Esophagus muscularis mucosa (tissue), 4 donors: Measurements from ENCODE around the gene GTF2E1. TPM values are rescaled to one million over a fixed set of nuclear protein-coding genes. Genes with fewer than 3 reads are reported as not detected.
"Not testable (repeated sequence)": the region's sequence is repeated elsewhere in the genome, so short reads cannot be mapped to it uniquely, and the experiment has no call there.

Experiments
- DNase-seq: peaks from one replicate; pipeline ENCODE4 v3.0.0-alpha.2; 2017; ENCODE audit errors: extremely low spot score
- H3K27ac ChIP-seq, 4 donors: fragments of 200-600 bp; sonication (generic); replicated peaks in 1 of 4; 1 replicate in 3 of 4; 2 replicates in 1 of 4; pipeline ENCODE4 v1.5.1; 2016 to 2019; ENCODE audit warnings: mild to moderate bottlenecking in 1 of 4
- H3K27me3 ChIP-seq, 4 donors: fragments of 200-600 bp; sonication (generic); one replicate each; pipeline versions ENCODE4 v1.5.1 to v1.6.0; 2016 to 2019
- H3K36me3 ChIP-seq, 4 donors: fragments of 200-600 bp; sonication (generic); one replicate each; pipeline ENCODE4 v1.5.1; 2016 to 2019
- H3K4me1 ChIP-seq, 4 donors: fragments of 200-600 bp; sonication (generic); one replicate each; pipeline ENCODE4 v1.5.1; 2016 to 2019
- H3K4me3 ChIP-seq, 4 donors: fragments of 200-600 bp; sonication (generic); 1 replicate in 2 of 4; 2 replicates in 2 of 4; pipeline ENCODE4 v1.5.1; 2016 to 2019; ENCODE audit warnings: mild to moderate bottlenecking in 4 of 4, moderate library complexity in 1 of 4
- H3K9me3 ChIP-seq, 4 donors: fragments of 200-600 bp; sonication (generic); 1 replicate in 3 of 4; 2 replicates in 1 of 4; pipeline ENCODE4 v1.5.1; 2016 to 2019
- CTCF ChIP-seq, 3 experiments: fragments of 200-600 bp in 2 of 3; fragments of 450-650 bp in 1 of 3; sonication (generic) in 2 of 3; IDR thresholded peaks; one replicate each; pipeline ENCODE4 v1.5.1; 2017 to 2019; ENCODE audit warnings: antibody characterized with exemption in 3 of 3, mild to moderate bottlenecking in 2 of 3, moderate library complexity in 1 of 3
- EP300 ChIP-seq: sonication (generic); formaldehyde crosslinking; IDR thresholded peaks from one replicate; pipeline ENCODE4 v1.6.1; 2017; ENCODE audit warnings: antibody characterized with exemption
- POLR2A ChIP-seq: fragments of 450-650 bp; IDR thresholded peaks from one replicate; pipeline ENCODE4 v1.6.1; 2017; ENCODE audit warnings: antibody characterized with exemption, moderate library complexity, mild to moderate bottlenecking, low read depth
- POLR2AphosphoS5 ChIP-seq, 2 donors: sonication (generic); formaldehyde crosslinking; IDR thresholded peaks; one replicate each; pipeline ENCODE4 v1.6.1; 2017; ENCODE audit warnings: antibody characterized with exemption in 2 of 2
- WGBS: methylation state at CpG from one replicate; pipeline ENCODE4 v1.1.5; 2018; 5-methylcytosine and 5-hydroxymethylcytosine counted together
- intact Hi-C: fragments of 100-400 bp; cut with DNase I; formaldehyde crosslinking; loops from one replicate; pipeline ENCODE4 v1.15.1; 2023
- total RNA-seq, 4 donors: library from RNA; depleted of rRNA; stranded (reverse); fragments of >200 nt; gene quantifications; one replicate each; pipeline versions ENCODE4 v1.1.0 to v1.2.1, GENCODE V29; 2016

GTF2E1 gene
- total RNA-seq, 4 donors from 2014 or later: 9.4 to 18.2 (median 13.9) TPM

DNA sequence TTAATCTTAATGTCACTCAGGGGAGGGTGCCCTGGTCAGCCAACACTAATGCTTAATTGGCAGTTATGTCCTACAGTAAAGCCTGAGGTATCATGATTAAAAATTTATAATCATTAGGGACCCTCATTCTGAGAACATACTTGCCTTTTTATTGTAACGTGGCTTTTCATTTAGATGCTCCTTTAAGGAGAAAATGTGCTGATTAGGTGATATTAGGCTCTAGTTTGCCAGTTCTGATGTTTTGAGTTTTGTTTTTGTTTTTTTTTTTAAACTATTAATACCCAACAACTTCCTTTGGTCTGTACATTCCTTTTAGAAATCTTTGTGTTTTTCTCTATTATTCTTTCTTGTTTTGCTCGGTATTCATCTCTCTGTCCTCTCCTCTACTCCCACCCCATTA is 10.3 kb downstream of the GTF2E1 start:
- TF ChIP-seq EP300: no peak
- DNase-seq: no peak
- no peak overlapping the region for H3K4me3 ChIP-seq
- no peak overlapping the region for H3K27ac ChIP-seq
- intact Hi-C loops: no loop called here
- peaks cover 4 to 25% (median 11%) of the 10 kb centered on the region in 4 donors for H3K36me3 ChIP-seq
- no peaks in the 10 kb centered on the region for H3K9me3 ChIP-seq
- WGBS: 94% methylated on average over 2 of the region's 2 CpGs
- H3K27me3 ChIP-seq: no peaks in the 10 kb centered on the region
- H3K4me1 ChIP-seq: no peaks in the 10 kb centered on the region

- no peak overlapping the region for H3K4me3 ChIP-seq
- intact Hi-C loops: no loop called here
Observed at GRCh38 chr3:120753810-120754209, 11.3 kb downstream of the GTF2E1 start.

DNA sequence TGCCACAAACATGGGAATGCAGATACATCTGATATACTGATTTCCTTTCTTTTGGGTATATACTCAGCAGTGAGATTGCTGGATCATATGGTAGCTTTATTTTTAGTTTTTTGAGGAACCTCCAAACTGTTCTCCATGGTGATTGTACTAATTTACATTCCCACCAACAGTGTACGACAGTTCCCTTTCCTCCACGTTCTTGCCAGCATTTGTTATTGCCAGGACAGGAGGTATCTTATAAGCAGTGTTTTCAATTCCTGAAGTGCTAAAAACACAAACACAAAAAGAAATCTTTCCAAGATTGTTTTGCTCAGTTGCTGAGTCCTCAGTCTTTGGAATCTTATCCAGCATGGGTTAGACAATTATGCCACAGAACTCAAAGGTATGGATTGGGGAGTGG is 13.5 kb downstream of the GTF2E1 start:
- H3K27ac ChIP-seq: no peak overlapping the region
- H3K36me3 ChIP-seq: peaks cover 1 to 19% (median 4%) of the 10 kb centered on the region in 4 donors
- H3K27me3 ChIP-seq: no peaks in the 10 kb centered on the region
- DNase-seq: no peak
- H3K4me1 ChIP-seq: no peaks in the 10 kb centered on the region
- H3K4me3 ChIP-seq: no peak overlapping the region
- intact Hi-C loops: no loop called here
- no peaks in the 10 kb centered on the region for H3K9me3 ChIP-seq
- no peak for TF ChIP-seq POLR2A
- no peak for TF ChIP-seq CTCF (IDR thresholded peaks at IDR 0.05)
- no peak for TF ChIP-seq POLR2AphosphoS5 (IDR thresholded peaks at IDR 0.05)
- no peak for TF ChIP-seq EP300
- WGBS: 76% methylated on average over 2 of the region's 2 CpGs

More at GRCh38 chr3:120753810-120754209, 11.3 kb downstream of the GTF2E1 start:
- no peak for TF ChIP-seq POLR2AphosphoS5 (IDR thresholded peaks at IDR 0.05)
- Histone ChIP-seq H3K27ac (no peak overlapping the region), H3K27me3 (no peaks in the 10 kb centered on the region), H3K4me1 (no peaks in the 10 kb centered on the region), H3K9me3 (no peaks in the 10 kb centered on the region), H3K36me3 (peaks cover 4 to 25% (median 11%) of the 10 kb centered on the region in 4 donors)
- DNase-seq: no peak

- intact Hi-C loops, H3K36me3 ChIP-seq, H3K27ac ChIP-seq, H3K9me3 ChIP-seq, H3K27me3 ChIP-seq, H3K4me1 ChIP-seq, DNase-seq, H3K4me3 ChIP-seq: not testable (repeated sequence)
- 96% methylated on average over 4 of the region's 4 CpGs for WGBS
Observed at GRCh38 chr3:120758551-120758950, 16.0 kb downstream of the GTF2E1 start.

DNA sequence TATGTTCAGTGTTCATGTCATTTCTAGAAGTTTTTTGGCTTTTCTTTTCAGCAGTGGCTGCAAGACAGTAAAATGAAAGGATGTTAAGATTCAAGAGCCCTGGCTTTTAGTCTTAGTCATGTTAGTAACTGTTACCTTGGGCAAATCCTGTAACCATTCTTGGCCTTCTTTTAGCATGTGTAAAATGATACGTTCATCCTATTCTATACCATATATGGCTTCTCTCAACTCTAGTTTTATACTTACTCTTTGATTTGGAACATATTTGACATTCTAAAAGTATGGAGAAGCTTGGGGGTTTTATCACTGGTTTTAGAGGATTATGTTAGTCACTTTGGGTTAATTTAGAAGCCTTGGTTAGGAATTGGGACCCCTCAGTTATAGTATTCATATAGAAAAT is 20.1 kb downstream of the GTF2E1 start:
- Histone ChIP-seq H3K9me3 (no peaks in the 10 kb centered on the region), H3K27ac (no peak overlapping the region), H3K27me3 (no peaks in the 10 kb centered on the region), H3K36me3 (no peaks in the 10 kb centered on the region), H3K4me1 (peaks cover 6 to 21% (median 18%) of the 10 kb centered on the region in 4 donors), H3K4me3 (no peak overlapping the region)
- intact Hi-C loops: no loop called here
- WGBS: 56% methylated on average over 1 of the region's 1 CpG
- no peak for TF ChIP-seq POLR2A
- TF ChIP-seq CTCF (IDR thresholded peaks at IDR 0.05): no peak
- no peak for TF ChIP-seq EP300
- TF ChIP-seq POLR2AphosphoS5 (IDR thresholded peaks at IDR 0.05): no peak
- no peak for DNase-seq

GRCh38 chr3:120763601-120764000 is 21.1 kb downstream of the GTF2E1 start:
- intact Hi-C loops: no loop called here
- no peaks in the 10 kb centered on the region for H3K9me3 ChIP-seq
- 70% methylated on average over 1 of the region's 1 CpG for WGBS
- H3K36me3 ChIP-seq: no peaks in the 10 kb centered on the region
- TF ChIP-seq POLR2AphosphoS5 (IDR thresholded peaks at IDR 0.05): no peak
- TF ChIP-seq CTCF (IDR thresholded peaks at IDR 0.05): no peak
- no peak for TF ChIP-seq EP300
- no peak for TF ChIP-seq POLR2A
- no peaks in the 10 kb centered on the region for H3K27me3 ChIP-seq
- no peak overlapping the region for H3K27ac ChIP-seq
- DNase-seq: no peak
- H3K4me3 ChIP-seq: no peak overlapping the region
- peaks cover 6 to 30% (median 26%) of the 10 kb centered on the region in 4 donors for H3K4me1 ChIP-seq
